Activated naive CD4-positive, alpha-beta T cell treated with anti-CD3 and anti-CD28 coated beads, Interleukin-2, amount 10 ng/mL, durations not matched to agents 7 days and 5 days (primary cell): ENCODE results near the gene CYSLTR2.
A peak's percentile ranks its signal among the peaks of the same experiment; 100 is the strongest.

ENCODE experiments used
- CTCF ChIA-PET: fragments of 350-600 bp; sonication (Branson Sonifier 250); formaldehyde crosslinking; loops from one replicate; lab custom pipeline; 2021; ENCODE audit warnings: antibody characterized with exemption; lab: Charles Lee
- DNase-seq: peaks from one replicate; pipeline ENCODE4 v3.0.0-alpha.2; 2020
- H3K27ac Mint-ChIP-seq: one replicate; pipeline ENCODE4 v1.8.0; 2021; ENCODE audit warnings: mild to moderate bottlenecking, moderate library complexity, mixed read lengths
- H3K27me3 Mint-ChIP-seq: one replicate; pipeline ENCODE4 v1.8.0; 2021; ENCODE audit warnings: mild to moderate bottlenecking, mixed read lengths
- H3K36me3 Mint-ChIP-seq: one replicate; pipeline ENCODE4 v1.8.0; 2021; ENCODE audit warnings: mixed read lengths
- H3K4me1 Mint-ChIP-seq: one replicate; pipeline ENCODE4 v1.8.0; 2021; ENCODE audit warnings: mixed read lengths
- H3K4me3 Mint-ChIP-seq: one replicate; pipeline ENCODE4 v1.8.0; 2021; ENCODE audit warnings: mild to moderate bottlenecking, moderate library complexity, mixed read lengths
- H3K9me3 Mint-ChIP-seq: one replicate; pipeline ENCODE4 v1.8.0; 2021; ENCODE audit warnings: mixed read lengths

CYSLTR2 gene

DNA sequence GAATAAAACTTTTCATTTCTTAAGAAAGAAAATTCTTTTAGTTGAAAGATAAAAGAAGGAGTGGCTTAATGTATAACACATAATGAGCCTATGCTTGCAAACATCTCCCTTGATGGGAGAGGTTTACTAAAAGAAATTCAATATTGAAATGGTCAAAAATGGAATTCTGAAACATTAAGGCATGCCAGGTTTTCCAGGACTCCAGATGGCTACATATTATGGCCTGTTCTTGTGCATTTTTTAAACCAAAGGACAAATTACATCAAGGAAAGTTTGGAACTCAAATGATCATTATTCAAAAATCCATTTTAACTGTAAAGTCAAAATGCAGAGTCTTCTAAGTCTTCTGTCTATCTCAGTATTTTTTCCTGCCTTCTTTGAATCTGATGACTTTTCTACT lies 19.1 kb upstream of the CYSLTR2 start:
- Mint-ChIP-seq H3K9me3 (peaks cover 20% of the 10 kb centered on the region), H3K36me3 (peaks cover 1% of the 10 kb centered on the region), H3K27ac (no peak overlapping the region), H3K27me3 (peaks cover 3% of the 10 kb centered on the region), H3K4me1 (peaks cover 11% of the 10 kb centered on the region), H3K4me3 (no peak overlapping the region)
- no peak for DNase-seq
- CTCF ChIA-PET: no interaction called here

DNA sequence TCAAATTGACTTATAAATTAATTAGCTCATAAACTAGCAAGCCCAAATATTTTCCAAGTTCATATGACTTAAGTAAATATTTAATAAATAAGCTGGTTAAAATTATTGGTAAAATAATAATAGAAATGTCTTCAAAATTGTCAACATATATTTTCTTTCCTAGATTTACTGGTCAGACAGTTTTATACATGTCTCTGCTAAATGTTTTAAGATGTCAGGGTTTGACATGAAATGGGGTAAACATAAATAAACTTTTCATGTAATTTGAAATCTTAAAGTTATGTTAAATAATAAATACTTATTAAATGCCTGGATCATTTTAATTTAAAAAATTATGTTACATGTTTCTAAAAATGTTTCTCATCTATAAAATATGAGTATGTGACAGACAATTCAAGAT lies 18.3 kb upstream of the CYSLTR2 start:
- Mint-ChIP-seq H3K27me3 (peaks cover 8% of the 10 kb centered on the region), H3K4me1 (peaks cover 11% of the 10 kb centered on the region), H3K27ac (no peak overlapping the region), H3K36me3 (peaks cover 1% of the 10 kb centered on the region), H3K9me3 (peaks cover 20% of the 10 kb centered on the region), H3K4me3 (no peak overlapping the region)
- DNase-seq: no peak
- CTCF ChIA-PET: no interaction called here

- H3K4me3 Mint-ChIP-seq: no peak overlapping the region
- CTCF ChIA-PET: interaction anchor here (0.9 kb wide), 1 partner anchor 19 kb away, joined by 3 read pairs; no protein-coding TSS in a partner anchor
- peaks cover 1% of the 10 kb centered on the region for H3K36me3 Mint-ChIP-seq
These were observed 17.2 kb upstream of the CYSLTR2 start for GRCh38 chr13:48636550-48636949.

GRCh38 chr13:48637601-48638000 lies 16.1 kb upstream of the CYSLTR2 start:
- H3K4me3 Mint-ChIP-seq: no peak overlapping the region
- H3K9me3 Mint-ChIP-seq: peaks cover 20% of the 10 kb centered on the region
- DNase-seq: no peak
- no peak overlapping the region for H3K27ac Mint-ChIP-seq
- peaks cover 9% of the 10 kb centered on the region for H3K27me3 Mint-ChIP-seq
- H3K4me1 Mint-ChIP-seq: peaks cover 13% of the 10 kb centered on the region
- H3K36me3 Mint-ChIP-seq: peaks cover 1% of the 10 kb centered on the region
- CTCF ChIA-PET: interaction anchor here (0.7 to 0.9 kb wide), 2 partner anchors 21 to 1310 kb away, joined by 3 read pairs; no protein-coding TSS in a partner anchor

More at GRCh38 chr13:48636550-48636949, 17.2 kb upstream of the CYSLTR2 start:
- Mint-ChIP-seq H3K9me3 (peaks cover 20% of the 10 kb centered on the region), H3K4me1 (peaks cover 13% of the 10 kb centered on the region), H3K27ac (no peak overlapping the region), H3K27me3 (peaks cover 9% of the 10 kb centered on the region)
- no peak for DNase-seq

- CTCF ChIA-PET: no interaction called here
- Mint-ChIP-seq H3K36me3 (no peaks in the 10 kb centered on the region), H3K27ac (no peak overlapping the region), H3K4me1 (peaks cover 2% of the 10 kb centered on the region), H3K4me3 (no peak overlapping the region), H3K9me3 (peaks cover 11% of the 10 kb centered on the region), H3K27me3 (peaks cover 15% of the 10 kb centered on the region)
- DNase-seq: no peak
These were observed 13.0 kb upstream of the CYSLTR2 start for GRCh38 chr13:48640767-48641166.

DNA sequence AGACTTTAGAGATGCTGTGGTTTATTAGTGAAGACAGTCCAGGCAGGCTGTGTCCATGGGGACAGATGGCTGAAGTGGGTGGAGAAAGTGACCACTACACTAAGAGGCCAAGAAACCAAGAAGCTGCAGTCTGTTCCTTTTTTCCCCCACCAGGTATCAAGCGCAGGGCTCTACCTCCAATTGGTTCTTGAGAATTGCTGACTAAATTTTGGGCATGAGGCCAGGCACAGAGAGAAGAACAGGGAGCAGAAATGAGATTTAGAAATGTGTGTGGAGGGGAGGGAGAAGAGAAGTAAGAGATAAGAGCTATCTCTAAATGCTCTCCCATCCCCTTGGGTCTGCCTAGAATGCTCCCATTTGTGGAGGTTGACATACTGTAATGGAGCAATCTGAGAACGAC lies 12.3 kb upstream of the CYSLTR2 start:
- DNase-seq: no peak
- H3K27ac Mint-ChIP-seq: no peak overlapping the region
- H3K4me3 Mint-ChIP-seq: no peak overlapping the region
- H3K4me1 Mint-ChIP-seq: peaks cover 2% of the 10 kb centered on the region
- no peaks in the 10 kb centered on the region for H3K36me3 Mint-ChIP-seq
- H3K9me3 Mint-ChIP-seq: peaks cover 7% of the 10 kb centered on the region
- CTCF ChIA-PET: interaction anchor here (0.8 kb wide), 1 partner anchor 121 kb away, joined by 3 read pairs; no protein-coding TSS in a partner anchor
- H3K27me3 Mint-ChIP-seq: peaks cover 19% of the 10 kb centered on the region

GRCh38 chr13:48642061-48642460 lies 11.7 kb upstream of the CYSLTR2 start:
- no peak overlapping the region for H3K27ac Mint-ChIP-seq
- CTCF ChIA-PET: interaction anchor here (0.8 kb wide), 1 partner anchor 120 kb away, joined by 3 read pairs; no protein-coding TSS in a partner anchor

GRCh38 chr13:48643159-48643558 lies 10.6 kb upstream of the CYSLTR2 start:
- no peak for DNase-seq
- Mint-ChIP-seq H3K9me3 (no peaks in the 10 kb centered on the region), H3K4me1 (peaks cover 3% of the 10 kb centered on the region), H3K27me3 (peaks cover 29% of the 10 kb centered on the region), H3K36me3 (no peaks in the 10 kb centered on the region), H3K27ac (no peak overlapping the region), H3K4me3 (no peak overlapping the region)
- CTCF ChIA-PET: no interaction called here

More at GRCh38 chr13:48642061-48642460, 11.7 kb upstream of the CYSLTR2 start:
- peaks cover 4% of the 10 kb centered on the region for H3K9me3 Mint-ChIP-seq
- peaks cover 2% of the 10 kb centered on the region for H3K4me1 Mint-ChIP-seq
- peaks cover 25% of the 10 kb centered on the region for H3K27me3 Mint-ChIP-seq
- DNase-seq: no peak
- H3K36me3 Mint-ChIP-seq: no peaks in the 10 kb centered on the region
- no peak overlapping the region for H3K4me3 Mint-ChIP-seq

GRCh38 chr13:48644141-48644540 lies 9.6 kb upstream of the CYSLTR2 start:
- CTCF ChIA-PET: interaction anchor here (0.6 kb wide), 1 partner anchor 87 kb away, joined by 3 read pairs; no protein-coding TSS in a partner anchor

DNA sequence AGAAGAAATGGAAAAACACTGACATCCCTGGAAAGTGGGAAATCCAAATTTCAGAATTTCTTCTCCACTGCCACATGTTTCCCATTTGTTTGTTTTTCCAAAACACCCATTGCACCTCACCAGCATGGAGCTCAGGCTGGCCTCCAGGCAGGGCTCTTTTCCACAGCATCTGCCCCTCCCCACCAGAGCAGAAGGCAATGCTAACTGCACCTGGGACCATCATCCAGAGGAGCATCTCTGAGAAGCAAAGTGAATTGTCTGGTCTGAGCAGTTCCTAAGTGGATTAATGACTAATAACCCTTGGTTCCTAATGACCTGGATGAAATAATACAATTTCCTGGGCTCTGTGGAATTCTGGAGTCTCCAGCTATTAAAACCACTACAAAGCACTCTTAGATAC lies 8.8 kb upstream of the CYSLTR2 start:
- CTCF ChIA-PET: interaction anchor here (0.7 kb wide), 1 partner anchor 28 kb away, joined by 3 read pairs; no protein-coding TSS in a partner anchor
- Mint-ChIP-seq H3K36me3 (no peaks in the 10 kb centered on the region), H3K27ac (no peak overlapping the region), H3K27me3 (peaks cover 29% of the 10 kb centered on the region), H3K4me1 (peaks cover 7% of the 10 kb centered on the region), H3K4me3 (no peak overlapping the region), H3K9me3 (no peaks in the 10 kb centered on the region)
- DNase-seq: no peak

More at GRCh38 chr13:48644141-48644540, 9.6 kb upstream of the CYSLTR2 start:
- peaks cover 29% of the 10 kb centered on the region for H3K27me3 Mint-ChIP-seq
- H3K27ac Mint-ChIP-seq: no peak overlapping the region
- H3K36me3 Mint-ChIP-seq: no peaks in the 10 kb centered on the region
- DNase-seq: no peak
- H3K4me1 Mint-ChIP-seq: peaks cover 7% of the 10 kb centered on the region
- H3K9me3 Mint-ChIP-seq: no peaks in the 10 kb centered on the region
- no peak overlapping the region for H3K4me3 Mint-ChIP-seq

DNA sequence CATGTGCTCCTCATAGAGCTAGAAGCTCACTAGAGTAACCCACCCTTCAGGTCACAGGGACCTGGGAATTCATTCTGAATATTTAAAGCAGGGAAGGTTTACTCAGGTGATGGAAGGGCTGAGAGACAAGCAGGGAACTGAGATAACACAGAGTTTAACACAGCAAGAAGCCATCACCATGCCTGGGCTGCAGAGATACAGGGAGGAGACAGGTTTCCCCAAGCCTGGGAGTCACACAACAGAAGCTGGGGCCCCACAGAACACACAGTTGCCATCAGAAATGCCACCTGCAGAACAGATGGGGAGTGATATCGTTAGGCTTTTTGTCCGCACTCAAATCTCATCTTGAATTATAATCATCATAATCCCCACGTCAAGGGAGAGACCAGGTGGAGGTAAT lies 7.9 kb upstream of the CYSLTR2 start:
- CTCF ChIA-PET: no interaction called here
- Mint-ChIP-seq H3K27ac (no peak overlapping the region), H3K27me3 (peaks cover 23% of the 10 kb centered on the region), H3K4me1 (peaks cover 6% of the 10 kb centered on the region), H3K36me3 (no peaks in the 10 kb centered on the region), H3K4me3 (no peak overlapping the region), H3K9me3 (no peaks in the 10 kb centered on the region)
- no peak for DNase-seq

- no peaks in the 10 kb centered on the region for H3K36me3 Mint-ChIP-seq
These were observed 6.9 kb upstream of the CYSLTR2 start for GRCh38 chr13:48646791-48647190.

GRCh38 chr13:48647625-48648024 lies 6.1 kb upstream of the CYSLTR2 start:
- no peak for DNase-seq
- Mint-ChIP-seq H3K27ac (no peak overlapping the region), H3K36me3 (no peaks in the 10 kb centered on the region), H3K27me3 (peaks cover 23% of the 10 kb centered on the region), H3K9me3 (no peaks in the 10 kb centered on the region), H3K4me3 (no peak overlapping the region), H3K4me1 (peaks cover 10% of the 10 kb centered on the region)
- CTCF ChIA-PET: no interaction called here

More at GRCh38 chr13:48646791-48647190, 6.9 kb upstream of the CYSLTR2 start:
- H3K27ac Mint-ChIP-seq: no peak overlapping the region
- no peaks in the 10 kb centered on the region for H3K9me3 Mint-ChIP-seq
- peaks cover 5% of the 10 kb centered on the region for H3K4me1 Mint-ChIP-seq
- H3K4me3 Mint-ChIP-seq: no peak overlapping the region
- H3K27me3 Mint-ChIP-seq: peaks cover 23% of the 10 kb centered on the region
- CTCF ChIA-PET: interaction anchor here (1.1 kb wide), 1 partner anchor 120 kb away, joined by 4 read pairs; no protein-coding TSS in a partner anchor
- DNase-seq: no peak

- H3K4me1 Mint-ChIP-seq: peaks cover 18% of the 10 kb centered on the region
- CTCF ChIA-PET: no interaction called here
- H3K27ac Mint-ChIP-seq: no peak overlapping the region
- no peak overlapping the region for H3K4me3 Mint-ChIP-seq
- H3K36me3 Mint-ChIP-seq: no peaks in the 10 kb centered on the region
- no peak for DNase-seq
- peaks cover 23% of the 10 kb centered on the region for H3K27me3 Mint-ChIP-seq
- H3K9me3 Mint-ChIP-seq: no peaks in the 10 kb centered on the region
These were observed 5.3 kb upstream of the CYSLTR2 start for GRCh38 chr13:48648446-48648845.

DNA sequence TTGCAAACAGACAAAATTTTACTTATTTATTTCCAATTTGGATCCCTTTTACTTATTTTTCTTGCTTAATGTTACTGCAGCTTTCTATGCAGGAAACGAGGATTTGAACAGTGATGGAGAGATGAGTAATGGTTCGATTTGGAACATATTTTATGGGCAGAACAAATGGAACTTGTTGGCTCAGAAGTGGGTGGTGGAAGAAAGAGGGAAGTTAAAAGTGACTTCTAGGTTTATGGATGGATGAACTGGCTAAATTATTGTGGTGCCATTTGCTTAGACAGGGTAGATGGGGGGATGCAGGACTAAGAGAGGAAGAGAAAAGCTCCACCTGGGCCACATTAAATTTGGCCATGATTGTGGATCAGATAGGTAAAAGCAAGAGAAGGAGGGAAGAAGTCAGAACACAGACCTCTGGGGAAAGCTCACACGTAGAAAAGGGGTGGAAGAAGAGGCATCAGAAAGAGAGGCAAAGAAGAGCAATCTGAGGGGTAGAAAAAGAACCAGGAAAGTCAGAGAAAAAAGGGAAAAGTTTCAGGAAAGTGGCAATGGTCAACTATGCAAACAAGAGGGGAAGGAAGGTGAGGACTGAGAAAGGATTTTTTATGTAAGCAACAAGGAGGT lies 768 bp upstream of the CYSLTR2 start:
- H3K27ac Mint-ChIP-seq: peak overlapping the region; percentile 89
- H3K4me3 Mint-ChIP-seq: peak overlapping the region; percentile 75
- no peak for DNase-seq
- no peaks in the 10 kb centered on the region for H3K9me3 Mint-ChIP-seq
- peaks cover under 1% of the 10 kb centered on the region for H3K27me3 Mint-ChIP-seq
- H3K36me3 Mint-ChIP-seq: no peaks in the 10 kb centered on the region
- CTCF ChIA-PET: no interaction called here
- peaks cover 43% of the 10 kb centered on the region for H3K4me1 Mint-ChIP-seq
